Keratinocyte (primary cell): ENCODE results near the gene PAX5. TPM values are rescaled to one million over a fixed set of nuclear protein-coding genes. Genes with fewer than 3 reads are reported as not detected.

Experiments
- DNase-seq: peaks from one replicate; pipeline ENCODE4 v3.0.0-alpha.2; 2011; ENCODE audit warnings: low read depth, missing footprints, low spot score
- FAIRE-seq: peaks from 2 replicates; lab custom pipeline; 2011; peaks lifted over from hg19 to GRCh38; lab: Jason Lieb, UNC
- H2AFZ ChIP-seq: 2 replicates; pipeline ENCODE4 v1.6.0; 2012; ENCODE audit warnings: low read length, control low read depth, inconsistent platforms; ENCODE audit not compliant: control insufficient read depth
- H3K27ac ChIP-seq: 2 replicates; pipeline ENCODE4 v1.5.1; 2011; ENCODE audit warnings: low read length; ENCODE audit not compliant: control insufficient read depth, insufficient read depth
- H3K27me3 ChIP-seq: 3 replicates; pipeline ENCODE4 v1.6.0; 2011; ENCODE audit warnings: low read length; ENCODE audit not compliant: control insufficient read depth, insufficient read depth; ENCODE audit errors: extremely low read depth
- H3K36me3 ChIP-seq, 2 experiments: 2 replicates in 1 of 2; 3 replicates in 1 of 2; pipeline ENCODE4 v1.5.1; 2011; ENCODE audit warnings: low read length in 2 of 2, mild to moderate bottlenecking in 1 of 2; ENCODE audit not compliant: control insufficient read depth in 2 of 2, insufficient read depth in 2 of 2; ENCODE audit errors: extremely low read depth in 1 of 2
- H3K4me1 ChIP-seq: 3 replicates; pipeline ENCODE4 v1.5.1; 2011; ENCODE audit warnings: low read length; ENCODE audit not compliant: control insufficient read depth, insufficient read depth; ENCODE audit errors: extremely low read depth
- H3K4me2 ChIP-seq: 3 replicates; pipeline ENCODE4 v1.6.0; 2011; ENCODE audit warnings: low read depth, low read length; ENCODE audit not compliant: control insufficient read depth, insufficient read depth; ENCODE audit errors: extremely low read depth
- H3K4me3 ChIP-seq, 3 experiments: fragments of 200-600 bp in 1 of 3; sonication (generic) in 1 of 3; 2 replicates in 2 of 3; 3 replicates in 1 of 3; pipeline ENCODE4 v1.5.1; 2011 to 2016; ENCODE audit warnings: low read length in 3 of 3, mild to moderate bottlenecking in 3 of 3, control low read depth in 2 of 3, inconsistent platforms in 1 of 3, low read depth in 1 of 3, mixed read lengths in 1 of 3, mixed run types in 1 of 3, moderate library complexity in 1 of 3; ENCODE audit not compliant: control insufficient read depth in 2 of 3, insufficient read depth in 2 of 3; ENCODE audit errors: extremely low read depth in 1 of 3
- H3K79me2 ChIP-seq: 2 replicates; pipeline ENCODE4 v1.6.0; 2012; ENCODE audit warnings: low read length; ENCODE audit not compliant: control insufficient read depth, insufficient read depth
- H3K9ac ChIP-seq: 3 replicates; pipeline ENCODE4 v1.6.0; 2011; ENCODE audit warnings: low read length; ENCODE audit not compliant: control insufficient read depth, insufficient read depth; ENCODE audit errors: extremely low read depth
- H3K9me1 ChIP-seq: 3 replicates; pipeline ENCODE4 v1.6.0; 2011; ENCODE audit warnings: low read length; ENCODE audit not compliant: control insufficient read depth, insufficient read depth; ENCODE audit errors: extremely low read depth
- H3K9me3 ChIP-seq: 2 replicates; pipeline ENCODE4 v1.5.1; 2012; ENCODE audit warnings: low read depth, low read length; ENCODE audit not compliant: control insufficient read depth
- H4K20me1 ChIP-seq: 3 replicates; pipeline ENCODE4 v1.6.0; 2011; ENCODE audit warnings: low read length; ENCODE audit not compliant: control insufficient read depth, insufficient read depth; ENCODE audit errors: extremely low read depth
- EZH2 ChIP-seq: IDR thresholded peaks from one replicate; pipeline ENCODE4 v1.6.1; 2012; ENCODE audit warnings: inconsistent platforms, mild to moderate bottlenecking, low read length, moderate library complexity
- dilution Hi-C: fragments of 300-500 bp; cut with MboI; formaldehyde crosslinking; loops from one replicate; pipeline ENCODE4 v1.7.0; 2020; ENCODE audit warnings: low sequenced_read_pairs; ENCODE audit not compliant: extremely low pct_ligation_motif_present
- polyA plus RNA-seq, 5 experiments: library from polyadenylated mRNA; depleted of rRNA in 3 of 5; stranded (reverse) in 3 of 5; stranded (forward) in 1 of 5; unstranded in 1 of 5; fragments of >200 nt; gene quantifications; 1 replicate in 1 of 5; 2 replicates in 3 of 5; 3 replicates in 1 of 5; pipeline versions ENCODE4 v1.2.1 to v1.2.3, GENCODE V29; 2011 to 2012; ENCODE audit warnings: missing spikeins in 2 of 5, low read depth in 1 of 5, low replicate concordance in 1 of 5
- TF ChIP-seq, protein P1 (sequence below), 3 experiments: IDR thresholded peaks in 1 of 3; conservative IDR thresholded peaks in 1 of 3; optimal IDR thresholded peaks in 1 of 3; 2 replicates in 2 of 3; 3 replicates in 1 of 3; pipeline versions ENCODE3 to v1.5.1; 2011; ENCODE audit warnings: low read length in 3 of 3, mild to moderate bottlenecking in 3 of 3, moderate library complexity in 2 of 3, control low read depth in 1 of 3, inconsistent platforms in 1 of 3; ENCODE audit not compliant: insufficient read depth in 2 of 3; ENCODE audit errors: extremely low read depth in 1 of 3

PAX5 gene
- polyA plus RNA-seq, 1 donor (not counting 4 experiments of a cell fraction or from before 2014, with no cell fraction given), result not detected

- TF ChIP-seq, protein P1, sequence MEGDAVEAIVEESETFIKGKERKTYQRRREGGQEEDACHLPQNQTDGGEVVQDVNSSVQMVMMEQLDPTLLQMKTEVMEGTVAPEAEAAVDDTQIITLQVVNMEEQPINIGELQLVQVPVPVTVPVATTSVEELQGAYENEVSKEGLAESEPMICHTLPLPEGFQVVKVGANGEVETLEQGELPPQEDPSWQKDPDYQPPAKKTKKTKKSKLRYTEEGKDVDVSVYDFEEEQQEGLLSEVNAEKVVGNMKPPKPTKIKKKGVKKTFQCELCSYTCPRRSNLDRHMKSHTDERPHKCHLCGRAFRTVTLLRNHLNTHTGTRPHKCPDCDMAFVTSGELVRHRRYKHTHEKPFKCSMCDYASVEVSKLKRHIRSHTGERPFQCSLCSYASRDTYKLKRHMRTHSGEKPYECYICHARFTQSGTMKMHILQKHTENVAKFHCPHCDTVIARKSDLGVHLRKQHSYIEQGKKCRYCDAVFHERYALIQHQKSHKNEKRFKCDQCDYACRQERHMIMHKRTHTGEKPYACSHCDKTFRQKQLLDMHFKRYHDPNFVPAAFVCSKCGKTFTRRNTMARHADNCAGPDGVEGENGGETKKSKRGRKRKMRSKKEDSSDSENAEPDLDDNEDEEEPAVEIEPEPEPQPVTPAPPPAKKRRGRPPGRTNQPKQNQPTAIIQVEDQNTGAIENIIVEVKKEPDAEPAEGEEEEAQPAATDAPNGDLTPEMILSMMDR (optimal IDR thresholded peaks at IDR 0.05 in 1 of 3, IDR thresholded peaks at IDR 0.05 in 1 of 3, conservative IDR thresholded peaks at IDR 0.05 in 1 of 3; ENCODE audit: extremely low read depth in 1 of 3, insufficient read depth in 2 of 3, low read length in 3 of 3), result no peak
- no peak for TF ChIP-seq EZH2
- no peaks in the 10 kb centered on the region for H4K20me1 ChIP-seq
- H3K9me3 ChIP-seq, result peaks cover 2% of the 10 kb centered on the region
- H3K27me3 ChIP-seq, result no peaks in the 10 kb centered on the region
- H3K27ac ChIP-seq, result no peak overlapping the region
- no peak overlapping the region for H3K4me3 ChIP-seq
- no peaks in the 10 kb centered on the region for H3K9me1 ChIP-seq
- H3K9ac ChIP-seq, result no peak overlapping the region
- H3K4me1 ChIP-seq, result no peaks in the 10 kb centered on the region
- dilution Hi-C loops, result no loop called here
- H3K79me2 ChIP-seq, result no peaks in the 10 kb centered on the region
- FAIRE-seq, result no peak
- H2AFZ ChIP-seq, result no peak overlapping the region
- no peak for DNase-seq
- no peaks in the 10 kb centered on the region for H3K36me3 ChIP-seq
- no peak overlapping the region for H3K4me2 ChIP-seq
Observed at GRCh38 chr9:36789886-36790285, 244.2 kb downstream of the PAX5 start.

GRCh38 chr9:36788534-36788933 is 245.5 kb downstream of the PAX5 start:
- no peak overlapping the region for H3K4me3 ChIP-seq
- no peak overlapping the region for H3K9ac ChIP-seq
- no peaks in the 10 kb centered on the region for H4K20me1 ChIP-seq
- H3K27me3 ChIP-seq, result no peaks in the 10 kb centered on the region
- H2AFZ ChIP-seq, result no peak overlapping the region
- TF ChIP-seq EZH2, result no peak
- TF ChIP-seq, protein P1 (optimal IDR thresholded peaks at IDR 0.05 in 1 of 3, IDR thresholded peaks at IDR 0.05 in 1 of 3, conservative IDR thresholded peaks at IDR 0.05 in 1 of 3; ENCODE audit: extremely low read depth in 1 of 3, insufficient read depth in 2 of 3, low read length in 3 of 3), result peak; percentile 13 to 55 (median 52)
- DNase-seq (no peak), FAIRE-seq (no peak)
- H3K9me1 ChIP-seq, result no peaks in the 10 kb centered on the region
- dilution Hi-C loops, result no loop called here
- H3K9me3 ChIP-seq, result peaks cover 2% of the 10 kb centered on the region
- no peak overlapping the region for H3K27ac ChIP-seq
- no peaks in the 10 kb centered on the region for H3K79me2 ChIP-seq
- no peak overlapping the region for H3K4me2 ChIP-seq
- no peaks in the 10 kb centered on the region for H3K4me1 ChIP-seq
- no peaks in the 10 kb centered on the region for H3K36me3 ChIP-seq
